ENCODE results near the gene HHATL.

DNA sequence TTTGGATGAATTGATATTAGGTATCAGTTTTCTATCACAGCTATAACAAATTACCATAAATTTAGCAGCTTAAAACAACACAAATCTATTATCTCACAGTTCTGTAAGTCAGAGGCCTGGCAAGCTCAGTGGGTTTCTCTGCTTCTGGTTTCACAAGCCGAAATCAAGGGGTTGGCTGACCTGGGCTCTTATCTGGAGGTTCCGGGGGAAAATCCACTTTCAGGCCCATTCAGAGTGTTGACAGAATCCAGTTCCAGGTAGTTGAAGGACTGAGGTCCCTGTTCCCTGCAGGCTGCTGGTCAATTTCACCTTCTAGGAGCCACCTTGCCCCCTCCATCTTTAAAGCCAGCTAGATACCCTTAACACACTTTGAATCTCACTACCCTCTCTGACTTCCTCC lies 11.1 kb upstream of the HHATL start:
- TF ChIP-seq, protein P1, sequence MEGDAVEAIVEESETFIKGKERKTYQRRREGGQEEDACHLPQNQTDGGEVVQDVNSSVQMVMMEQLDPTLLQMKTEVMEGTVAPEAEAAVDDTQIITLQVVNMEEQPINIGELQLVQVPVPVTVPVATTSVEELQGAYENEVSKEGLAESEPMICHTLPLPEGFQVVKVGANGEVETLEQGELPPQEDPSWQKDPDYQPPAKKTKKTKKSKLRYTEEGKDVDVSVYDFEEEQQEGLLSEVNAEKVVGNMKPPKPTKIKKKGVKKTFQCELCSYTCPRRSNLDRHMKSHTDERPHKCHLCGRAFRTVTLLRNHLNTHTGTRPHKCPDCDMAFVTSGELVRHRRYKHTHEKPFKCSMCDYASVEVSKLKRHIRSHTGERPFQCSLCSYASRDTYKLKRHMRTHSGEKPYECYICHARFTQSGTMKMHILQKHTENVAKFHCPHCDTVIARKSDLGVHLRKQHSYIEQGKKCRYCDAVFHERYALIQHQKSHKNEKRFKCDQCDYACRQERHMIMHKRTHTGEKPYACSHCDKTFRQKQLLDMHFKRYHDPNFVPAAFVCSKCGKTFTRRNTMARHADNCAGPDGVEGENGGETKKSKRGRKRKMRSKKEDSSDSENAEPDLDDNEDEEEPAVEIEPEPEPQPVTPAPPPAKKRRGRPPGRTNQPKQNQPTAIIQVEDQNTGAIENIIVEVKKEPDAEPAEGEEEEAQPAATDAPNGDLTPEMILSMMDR (IDR thresholded peaks at IDR 0.05) = no peak
- TF ChIP-seq ZNF263 (CRISPR knock-in tag; IDR thresholded peaks at IDR 0.05; ENCODE audit: low read depth) (no peak), MYBL2 (CRISPR knock-in tag; IDR thresholded peaks at IDR 0.05) (no peak), MAX (CRISPR knock-in tag; IDR thresholded peaks at IDR 0.05) (no peak), JAZF1 (CRISPR knock-in tag; IDR thresholded peaks at IDR 0.05) (no peak)
- TF ChIP-seq, protein P2, sequence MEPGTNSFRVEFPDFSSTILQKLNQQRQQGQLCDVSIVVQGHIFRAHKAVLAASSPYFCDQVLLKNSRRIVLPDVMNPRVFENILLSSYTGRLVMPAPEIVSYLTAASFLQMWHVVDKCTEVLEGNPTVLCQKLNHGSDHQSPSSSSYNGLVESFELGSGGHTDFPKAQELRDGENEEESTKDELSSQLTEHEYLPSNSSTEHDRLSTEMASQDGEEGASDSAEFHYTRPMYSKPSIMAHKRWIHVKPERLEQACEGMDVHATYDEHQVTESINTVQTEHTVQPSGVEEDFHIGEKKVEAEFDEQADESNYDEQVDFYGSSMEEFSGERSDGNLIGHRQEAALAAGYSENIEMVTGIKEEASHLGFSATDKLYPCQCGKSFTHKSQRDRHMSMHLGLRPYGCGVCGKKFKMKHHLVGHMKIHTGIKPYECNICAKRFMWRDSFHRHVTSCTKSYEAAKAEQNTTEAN (CRISPR knock-in tag; IDR thresholded peaks at IDR 0.05) = no peak
- TF ChIP-seq, protein P3, sequence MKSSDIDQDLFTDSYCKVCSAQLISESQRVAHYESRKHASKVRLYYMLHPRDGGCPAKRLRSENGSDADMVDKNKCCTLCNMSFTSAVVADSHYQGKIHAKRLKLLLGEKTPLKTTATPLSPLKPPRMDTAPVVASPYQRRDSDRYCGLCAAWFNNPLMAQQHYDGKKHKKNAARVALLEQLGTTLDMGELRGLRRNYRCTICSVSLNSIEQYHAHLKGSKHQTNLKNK (CRISPR knock-in tag; IDR thresholded peaks at IDR 0.05) = no peak
- TF ChIP-seq, protein P4, sequence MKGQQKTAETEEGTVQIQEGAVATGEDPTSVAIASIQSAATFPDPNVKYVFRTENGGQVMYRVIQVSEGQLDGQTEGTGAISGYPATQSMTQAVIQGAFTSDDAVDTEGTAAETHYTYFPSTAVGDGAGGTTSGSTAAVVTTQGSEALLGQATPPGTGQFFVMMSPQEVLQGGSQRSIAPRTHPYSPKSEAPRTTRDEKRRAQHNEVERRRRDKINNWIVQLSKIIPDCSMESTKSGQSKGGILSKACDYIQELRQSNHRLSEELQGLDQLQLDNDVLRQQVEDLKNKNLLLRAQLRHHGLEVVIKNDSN (CRISPR knock-in tag; IDR thresholded peaks at IDR 0.05) = no peak
